Measurements from ENCODE around the gene ATXN7L1.

The ATXN7L1 gene

DNA sequence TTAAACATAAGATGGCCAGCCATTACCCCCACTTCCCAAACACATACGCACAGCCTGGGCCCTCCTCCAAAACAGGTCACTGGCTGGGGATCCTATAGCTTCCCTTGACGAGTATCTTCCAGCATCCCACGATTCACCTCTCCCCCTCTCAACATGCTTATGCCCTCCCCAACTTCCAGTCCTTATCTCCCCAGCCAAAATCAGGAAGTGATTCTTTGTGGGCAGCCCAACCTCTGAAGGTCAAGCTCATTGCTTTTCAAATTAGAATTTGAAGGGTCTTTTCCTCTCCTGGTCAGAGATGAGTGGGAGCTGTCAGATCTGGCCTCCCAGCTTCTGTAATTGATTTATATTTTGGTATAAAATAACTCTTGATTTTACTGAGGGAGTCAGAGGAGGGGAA, 133.6 kb downstream of the ATXN7L1 start:
- Histone ChIP-seq H3F3A (ENCODE audit: insufficient read depth, low read length) (no peaks in the 10 kb centered on the region), H2AFZ (ENCODE audit: low read length) (no peak overlapping the region), H3K79me2 (ENCODE audit: low read length) (no peaks in the 10 kb centered on the region), H3K36me3 (replicated peaks; ENCODE audit: insufficient read depth, low read length) (no peaks in the 10 kb centered on the region), H3K4me1 (ENCODE audit: low read length) (no peaks in the 10 kb centered on the region), H3K9me2 (replicated peaks; ENCODE audit: insufficient read depth, low read length) (no peaks in the 10 kb centered on the region), H4K20me1 (ENCODE audit: insufficient read depth, low read length) (no peaks in the 10 kb centered on the region), H3K27ac (ENCODE audit: low read length) (no peak overlapping the region), H3K9me3 (replicated peaks; ENCODE audit: insufficient read depth, low read length) (no peaks in the 10 kb centered on the region), H3K9ac (ENCODE audit: low read length) (no peak overlapping the region), H3K27me3 (replicated peaks; ENCODE audit: insufficient read depth, low read length) (no peaks in the 10 kb centered on the region), H3K4me2 (ENCODE audit: low read depth, low read length) (no peak overlapping the region), H3K4me3 (ENCODE audit: low read length) (no peak overlapping the region)
- DNase-seq: no peak
- TF ChIP-seq EZH2phosphoT487 (IDR thresholded peaks at IDR 0.05; ENCODE audit: low read length) (no peak), CTCF (IDR thresholded peaks at IDR 0.05; ENCODE audit: low read length) (no peak), EZH2 (optimal IDR thresholded peaks at IDR 0.05; ENCODE audit: low read depth, low read length) (no peak)

DNA sequence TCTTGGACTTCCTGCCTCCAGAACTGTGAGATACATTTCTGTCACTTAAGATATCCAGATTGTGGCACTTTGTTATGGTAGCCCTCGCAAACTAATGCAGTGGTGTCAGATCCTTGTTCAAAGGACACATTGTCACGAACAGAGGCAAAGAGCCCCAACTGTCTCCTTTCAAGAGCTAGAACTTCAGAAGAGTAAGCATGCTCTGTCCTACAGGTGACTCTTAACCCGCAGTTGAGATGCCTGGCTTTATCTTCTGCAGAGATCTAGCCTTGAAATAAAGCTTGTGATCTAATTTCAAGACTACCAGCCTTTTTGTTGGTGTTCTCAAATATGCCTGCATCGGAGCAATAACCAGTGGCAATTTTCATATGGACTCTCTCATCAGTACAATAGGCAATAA, 134.4 kb downstream of the ATXN7L1 start:
- H3K27ac ChIP-seq (ENCODE audit: low read length): no peak overlapping the region
- no peaks in the 10 kb centered on the region for H3K79me2 ChIP-seq (ENCODE audit: low read length)
- H3K4me3 ChIP-seq (ENCODE audit: low read length): no peak overlapping the region
- H3K9me2 ChIP-seq (replicated peaks; ENCODE audit: insufficient read depth, low read length): no peaks in the 10 kb centered on the region
- H3K4me1 ChIP-seq (ENCODE audit: low read length): no peaks in the 10 kb centered on the region
- H3K36me3 ChIP-seq (replicated peaks; ENCODE audit: insufficient read depth, low read length): no peaks in the 10 kb centered on the region
- no peaks in the 10 kb centered on the region for H3F3A ChIP-seq (ENCODE audit: insufficient read depth, low read length)
- no peak overlapping the region for H3K9ac ChIP-seq (ENCODE audit: low read length)
- DNase-seq: no peak
- H3K4me2 ChIP-seq (ENCODE audit: low read depth, low read length): no peak overlapping the region
- H3K9me3 ChIP-seq (replicated peaks; ENCODE audit: insufficient read depth, low read length): no peaks in the 10 kb centered on the region
- no peaks in the 10 kb centered on the region for H4K20me1 ChIP-seq (ENCODE audit: insufficient read depth, low read length)
- no peak for TF ChIP-seq EZH2 (optimal IDR thresholded peaks at IDR 0.05; ENCODE audit: low read depth, low read length)
- no peak for TF ChIP-seq EZH2phosphoT487 (IDR thresholded peaks at IDR 0.05; ENCODE audit: low read length)
- TF ChIP-seq CTCF (IDR thresholded peaks at IDR 0.05; ENCODE audit: low read length): no peak
- no peak overlapping the region for H2AFZ ChIP-seq (ENCODE audit: low read length)
- H3K27me3 ChIP-seq (replicated peaks; ENCODE audit: insufficient read depth, low read length): no peaks in the 10 kb centered on the region

DNA sequence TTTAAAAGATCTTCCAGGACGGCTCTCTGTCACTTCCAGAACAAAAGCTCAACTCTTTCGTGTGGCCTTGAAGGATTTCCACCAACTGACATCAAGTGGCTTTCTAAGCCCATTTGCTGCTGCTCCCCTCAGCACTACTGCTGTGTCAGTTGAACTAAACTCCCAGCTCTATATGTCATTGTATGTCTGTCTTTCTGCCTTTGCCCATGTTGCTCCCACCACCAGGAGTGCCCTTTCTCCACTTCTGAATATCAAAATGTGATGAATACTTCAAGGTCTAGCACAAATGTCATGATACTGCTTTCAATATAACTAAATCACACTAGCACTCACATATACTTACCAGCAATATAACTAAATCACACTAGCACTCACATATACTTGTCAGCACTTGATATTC, 138.3 kb downstream of the ATXN7L1 start:
- H3K36me3 ChIP-seq (replicated peaks; ENCODE audit: insufficient read depth, low read length): no peaks in the 10 kb centered on the region
- H3K9ac ChIP-seq (ENCODE audit: low read length): no peak overlapping the region
- no peak for DNase-seq
- no peak overlapping the region for H3K27ac ChIP-seq (ENCODE audit: low read length)
- H3K4me1 ChIP-seq (ENCODE audit: low read length): no peaks in the 10 kb centered on the region
- no peaks in the 10 kb centered on the region for H4K20me1 ChIP-seq (ENCODE audit: insufficient read depth, low read length)
- no peak overlapping the region for H3K4me3 ChIP-seq (ENCODE audit: low read length)
- H3K9me2 ChIP-seq (replicated peaks; ENCODE audit: insufficient read depth, low read length): no peaks in the 10 kb centered on the region
- H3K4me2 ChIP-seq (ENCODE audit: low read depth, low read length): no peak overlapping the region
- H3K27me3 ChIP-seq (replicated peaks; ENCODE audit: insufficient read depth, low read length): no peaks in the 10 kb centered on the region
- H3K9me3 ChIP-seq (replicated peaks; ENCODE audit: insufficient read depth, low read length): no peaks in the 10 kb centered on the region
- no peaks in the 10 kb centered on the region for H3K79me2 ChIP-seq (ENCODE audit: low read length)
- no peak overlapping the region for H2AFZ ChIP-seq (ENCODE audit: low read length)
- no peak; the same call in 1 of the 2 replicates for TF ChIP-seq CTCF (IDR thresholded peaks at IDR 0.05; ENCODE audit: low read length)
- H3F3A ChIP-seq (ENCODE audit: insufficient read depth, low read length): no peaks in the 10 kb centered on the region

DNA sequence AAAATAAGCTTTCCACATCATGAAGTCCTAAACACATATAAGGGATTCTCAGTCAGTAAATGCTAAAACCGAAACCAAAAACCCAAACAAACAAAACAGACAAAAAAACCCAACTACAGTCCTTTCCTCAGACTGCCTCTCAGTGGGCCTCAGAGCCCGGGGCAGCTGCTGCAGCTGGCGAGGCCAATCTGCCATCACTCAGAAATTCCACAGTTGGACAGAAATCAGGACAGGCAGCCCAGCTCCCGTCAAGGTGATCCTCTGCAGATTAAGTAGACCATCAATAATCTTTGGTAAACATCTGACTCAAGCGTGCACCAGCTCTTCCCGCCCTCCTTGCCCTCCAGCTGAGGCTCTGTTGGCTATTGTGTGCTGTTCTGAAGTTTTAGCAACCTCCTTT, 142.2 kb downstream of the ATXN7L1 start:
- H3K4me2 ChIP-seq (ENCODE audit: low read depth, low read length): no peak overlapping the region
- no peak overlapping the region for H2AFZ ChIP-seq (ENCODE audit: low read length)
- H3K27ac ChIP-seq (ENCODE audit: low read length): no peak overlapping the region
- no peak overlapping the region for H3K4me3 ChIP-seq (ENCODE audit: low read length)
- no peaks in the 10 kb centered on the region for H3K4me1 ChIP-seq (ENCODE audit: low read length)
- no peaks in the 10 kb centered on the region for H3K79me2 ChIP-seq (ENCODE audit: low read length)
- H3K9me3 ChIP-seq (replicated peaks; ENCODE audit: insufficient read depth, low read length): no peaks in the 10 kb centered on the region
- H3K27me3 ChIP-seq (replicated peaks; ENCODE audit: insufficient read depth, low read length): no peaks in the 10 kb centered on the region
- TF ChIP-seq EZH2 (optimal IDR thresholded peaks at IDR 0.05; ENCODE audit: low read depth, low read length): no peak
- TF ChIP-seq EZH2phosphoT487 (IDR thresholded peaks at IDR 0.05; ENCODE audit: low read length): no peak
- DNase-seq: no peak
- no peaks in the 10 kb centered on the region for H3K9me2 ChIP-seq (replicated peaks; ENCODE audit: insufficient read depth, low read length)
- no peaks in the 10 kb centered on the region for H3K36me3 ChIP-seq (replicated peaks; ENCODE audit: insufficient read depth, low read length)
- H3F3A ChIP-seq (ENCODE audit: insufficient read depth, low read length): no peaks in the 10 kb centered on the region
- no peaks in the 10 kb centered on the region for H4K20me1 ChIP-seq (ENCODE audit: insufficient read depth, low read length)
- H3K9ac ChIP-seq (ENCODE audit: low read length): no peak overlapping the region

All from MM.1S (cell line).